OCI-LY3 (cell line): ENCODE results near the gene NARF.

Source experiments
- H2AFZ ChIP-seq: fragments of 200-600, 300-600 bp; shearing (Covaris generic); 2 replicates; pipeline ENCODE4 v1.6.0; 2014; ENCODE audit warnings: antibody characterized with exemption, low read depth, low read length
- H3K27ac ChIP-seq: fragments of 200-600, 300-600 bp; sonication (generic); 2 replicates; pipeline ENCODE4 v1.5.1; 2014; ENCODE audit warnings: mild to moderate bottlenecking, low read length, moderate library complexity, mixed read lengths
- H3K27me3 ChIP-seq: fragments of 200-600, 300-600 bp; sonication (generic); 2 replicates; pipeline ENCODE4 v1.6.1; 2014; ENCODE audit warnings: low read depth, low read length, mixed read lengths
- H3K36me3 ChIP-seq: fragments of 200-600, 300-600 bp; sonication (generic); replicated peaks from 2 replicates; pipeline ENCODE3; 2014; ENCODE audit warnings: low read depth, low read length, mixed read lengths
- H3K4me1 ChIP-seq: fragments of 300-600, 200-600 bp; sonication (generic); 2 replicates; pipeline ENCODE4 v1.6.1; 2014; ENCODE audit warnings: low read length, mixed read lengths
- H3K4me2 ChIP-seq: fragments of 200-600, 300-600 bp; sonication (generic); 2 replicates; pipeline ENCODE4 v1.6.1; 2014; ENCODE audit warnings: low read length, mixed read lengths
- H3K4me3 ChIP-seq: fragments of 300-600, 200-600 bp; sonication (generic); 2 replicates; pipeline ENCODE4 v1.5.1; 2014; ENCODE audit warnings: antibody characterized with exemption, mild to moderate bottlenecking, low read length, moderate library complexity
- H3K79me2 ChIP-seq: fragments of 300-600, 200-600 bp; shearing (Covaris generic); 2 replicates; pipeline ENCODE4 v1.6.1; 2014; ENCODE audit warnings: mild to moderate bottlenecking, low read length, mixed read lengths
- H3K9ac ChIP-seq: fragments of 300-600, 200-600 bp; shearing (Covaris generic); 2 replicates; pipeline ENCODE4 v1.6.0; 2014; ENCODE audit warnings: mild to moderate bottlenecking, low read length, moderate library complexity
- H3K9me3 ChIP-seq: fragments of 200-600, 300-600 bp; shearing (Covaris generic); 2 replicates; pipeline ENCODE4 v1.6.1; 2014; ENCODE audit warnings: low read length, mixed read lengths; ENCODE audit not compliant: insufficient read depth
- H4K20me1 ChIP-seq: fragments of 200-600, 300-600 bp; sonication (generic); 2 replicates; pipeline ENCODE4 v1.6.1; 2016; ENCODE audit warnings: low read length, mixed read lengths; ENCODE audit not compliant: insufficient read depth
- CTCF ChIP-seq: fragments of 200-600, 300-600 bp; sonication (generic); IDR thresholded peaks from 2 replicates; pipeline ENCODE4 v1.5.1; 2014; ENCODE audit warnings: antibody characterized with exemption, low read length, low read depth
- EZH2phosphoT487 ChIP-seq: fragments of 200-600 bp; shearing (Covaris generic); IDR thresholded peaks from 2 replicates; pipeline ENCODE4 v1.6.1; 2018; ENCODE audit warnings: antibody characterized with exemption, mixed run types, low read depth

Gene NARF

GRCh38 chr17:82495844-82496528, 37.4 kb downstream of the NARF start:
- no peak overlapping the region for H3K4me2 ChIP-seq
- H3K27me3 ChIP-seq: no peaks in the 10 kb centered on the region
- no peaks in the 10 kb centered on the region for H3K79me2 ChIP-seq
- no peaks in the 10 kb centered on the region for H3K9me3 ChIP-seq
- H2AFZ ChIP-seq: no peak overlapping the region
- H3K4me3 ChIP-seq: no peak overlapping the region
- no peak for TF ChIP-seq EZH2phosphoT487
- TF ChIP-seq CTCF: no peak
- no peak overlapping the region for H3K9ac ChIP-seq
- no peaks in the 10 kb centered on the region for H4K20me1 ChIP-seq
- H3K4me1 ChIP-seq: peaks cover 11% of the 10 kb centered on the region
- H3K27ac ChIP-seq: no peak overlapping the region
- H3K36me3 ChIP-seq: no peaks in the 10 kb centered on the region

- Histone ChIP-seq H3K36me3 (no peaks in the 10 kb centered on the region), H3K27me3 (no peaks in the 10 kb centered on the region), H3K9me3 (no peaks in the 10 kb centered on the region), H3K9ac (no peak overlapping the region), H4K20me1 (no peaks in the 10 kb centered on the region), H3K27ac (no peak overlapping the region), H3K4me1 (peaks cover 11% of the 10 kb centered on the region), H3K4me2 (peak overlapping the region; percentile 55), H3K4me3 (peak overlapping the region; percentile 62), H2AFZ (peak overlapping the region; percentile 36; the same call in 1 of the 2 replicates), H3K79me2 (no peaks in the 10 kb centered on the region)
- no peak for TF ChIP-seq EZH2phosphoT487
- no peak for TF ChIP-seq CTCF
These were observed 38.2 kb downstream of the NARF start for GRCh38 chr17:82496529-82497434.

GRCh38 chr17:82497483-82498405, 39.2 kb downstream of the NARF start:
- peak overlapping the region; percentile 69 for H3K4me3 ChIP-seq
- no peaks in the 10 kb centered on the region for H3K9me3 ChIP-seq
- peak overlapping the region; percentile 69 for H3K4me2 ChIP-seq
- H3K4me1 ChIP-seq: peaks cover 11% of the 10 kb centered on the region
- no peak overlapping the region for H3K27ac ChIP-seq
- peak overlapping the region; percentile 82 for H2AFZ ChIP-seq
- H3K9ac ChIP-seq: no peak overlapping the region
- TF ChIP-seq CTCF: no peak
- no peak for TF ChIP-seq EZH2phosphoT487
- no peaks in the 10 kb centered on the region for H3K36me3 ChIP-seq
- no peaks in the 10 kb centered on the region for H3K79me2 ChIP-seq
- no peaks in the 10 kb centered on the region for H4K20me1 ChIP-seq
- H3K27me3 ChIP-seq: no peaks in the 10 kb centered on the region
